Endodermal cell (in vitro differentiated cells): ENCODE data around the gene ANKRD1. TPM values are rescaled to one million over a fixed set of nuclear protein-coding genes. Genes with fewer than 3 reads are reported as not detected.
A peak's percentile ranks its signal among the peaks of the same experiment; 100 is the strongest.

Source experiments
- DNase-seq: peaks from one replicate; pipeline ENCODE4 v3.0.0-alpha.2; 2017
- H3K27ac ChIP-seq: 2 replicates; pipeline ENCODE4 v1.5.1; 2013; ENCODE audit warnings: mild to moderate bottlenecking, low read depth, low read length, moderate library complexity
- H3K27me3 ChIP-seq: 2 replicates; pipeline ENCODE4 v1.6.1; 2013; ENCODE audit warnings: mild to moderate bottlenecking, low read length, moderate library complexity; ENCODE audit not compliant: insufficient read depth, control insufficient read depth, poor library complexity, severe bottlenecking
- H3K36me3 ChIP-seq: 2 replicates; pipeline ENCODE4 v1.7.0; 2013; ENCODE audit warnings: mild to moderate bottlenecking, low read length, moderate library complexity; ENCODE audit not compliant: control insufficient read depth, insufficient read depth
- H3K4me1 ChIP-seq: one replicate; pipeline ENCODE4 v1.7.0; 2013; ENCODE audit warnings: low read length; ENCODE audit not compliant: control insufficient read depth, insufficient read depth
- H3K4me3 ChIP-seq: 2 replicates; pipeline ENCODE4 v1.5.1; 2013; ENCODE audit warnings: mild to moderate bottlenecking, low read length, moderate library complexity
- H3K9ac ChIP-seq: 2 replicates; pipeline ENCODE4 v1.6.1; 2013; ENCODE audit warnings: mild to moderate bottlenecking, low read length, moderate library complexity; ENCODE audit not compliant: poor library complexity, severe bottlenecking; ENCODE audit errors: extremely low read depth
- H3K9me3 ChIP-seq: 2 replicates; pipeline ENCODE4 v1.6.1; 2013; ENCODE audit warnings: mild to moderate bottlenecking, low read length, moderate library complexity; ENCODE audit not compliant: control insufficient read depth
- H3K27ac Mint-ChIP-seq: 2 replicates; pipeline ENCODE4 v1.8.0; 2020; ENCODE audit warnings: mixed read lengths
- H3K27me3 Mint-ChIP-seq: 2 replicates; pipeline ENCODE4 v1.8.0; 2021; ENCODE audit warnings: mild to moderate bottlenecking, mixed read lengths; ENCODE audit not compliant: insufficient read depth
- H3K36me3 Mint-ChIP-seq: 2 replicates; pipeline ENCODE4 v1.8.0; 2020; ENCODE audit warnings: low read depth, mixed read lengths
- H3K4me1 Mint-ChIP-seq: 2 replicates; pipeline ENCODE4 v1.8.0; 2020; ENCODE audit warnings: mixed read lengths
- H3K4me3 Mint-ChIP-seq: 2 replicates; pipeline ENCODE4 v1.8.0; 2020; ENCODE audit warnings: mild to moderate bottlenecking, moderate library complexity, mixed read lengths
- H3K9me3 Mint-ChIP-seq: 2 replicates; pipeline ENCODE4 v1.8.0; 2020; ENCODE audit warnings: mild to moderate bottlenecking, mixed read lengths
- CTCF ChIP-seq: fragments of 200-600 bp; sonication (generic); conservative IDR thresholded peaks from 2 replicates; pipeline ENCODE4 v1.5.0; 2021; ENCODE audit warnings: antibody characterized with exemption, mild to moderate bottlenecking
- WGBS, 2 experiments: methylation state at CpG; one replicate each; pipeline versions ENCODE4 v1.1.5 to v1.1.7; 2013; ENCODE audit warnings: missing lambda C conversion rate in 2 of 2, mixed read lengths in 1 of 2; ENCODE audit not compliant: insufficient coverage in 1 of 2, insufficient read length in 1 of 2; 5-methylcytosine and 5-hydroxymethylcytosine counted together
- total RNA-seq, 2 donors: library from RNA; stranded (reverse); fragmentation: NEBNext Ultra II Directional in 1 of 2; extraction: Animal tissue kit (Norgen Biotek cat#: 25700) in 1 of 2; gene quantifications; 2 replicates in 1 of 2; 3 replicates in 1 of 2; pipeline ENCODE4 v1.2.1, GENCODE V29; 2021

The ANKRD1 gene
- total RNA-seq, 2 donors from 2014 or later: 19.6 to 42.6 TPM

GRCh38 chr10:90862908-90863514, 57.9 kb downstream of the ANKRD1 start:
- no peak for DNase-seq

More at GRCh38 chr10:90862908-90863514, 57.9 kb downstream of the ANKRD1 start:
- Mint-ChIP-seq H3K9me3 (no peaks in the 10 kb centered on the region), H3K4me1 (no peaks in the 10 kb centered on the region), H3K4me3 (no peak overlapping the region), H3K36me3 (no peaks in the 10 kb centered on the region), H3K27me3 (peaks cover 81% of the 10 kb centered on the region), H3K27ac (no peak overlapping the region)
- WGBS, 2 experiments: 59 to 78% methylated on average over 2 of the region's 2 CpGs
- H3K9me3 ChIP-seq: no peaks in the 10 kb centered on the region
- no peak overlapping the region for H3K27ac ChIP-seq
- H3K27me3 ChIP-seq: peaks cover 16% of the 10 kb centered on the region
- H3K4me3 ChIP-seq: no peak overlapping the region
- no peak overlapping the region for H3K9ac ChIP-seq
- no peaks in the 10 kb centered on the region for H3K36me3 ChIP-seq
- TF ChIP-seq CTCF: peak; percentile 80
- H3K4me1 ChIP-seq: no peaks in the 10 kb centered on the region

Other genes starting within 250 kb of the ANKRD1 start
- 1 to 10 TPM in 1 of 2 donors, under 1 TPM in 1; 0.70 to 7.3 TPM for gene HTR7, start 63.0 kb downstream of the ANKRD1 start, total RNA-seq
- 10 to 100 TPM; 58.3 to 62.4 TPM for gene RPP30, start 49.1 kb downstream of the ANKRD1 start, total RNA-seq